ENCODE data around the gene CIZ1.

Gene CIZ1

GRCh38 chr9:128218172-128218517, 26.8 kb upstream of the CIZ1 start:
- H3K4me3 ChIP-seq (ENCODE audit: control insufficient read depth, low read depth, low read length) = no peak overlapping the region
- no peak for DNase-seq (ENCODE audit: low read depth)
- no peak for TF ChIP-seq CTCF (conservative IDR thresholded peaks at IDR 0.05; ENCODE audit: control insufficient read depth, insufficient read depth, low read depth, low read length)

- DNase-seq (ENCODE audit: low read depth) = no peak
- TF ChIP-seq CTCF (conservative IDR thresholded peaks at IDR 0.05; ENCODE audit: control insufficient read depth, insufficient read depth, low read depth, low read length) = no peak
- no peak overlapping the region for H3K4me3 ChIP-seq (ENCODE audit: control insufficient read depth, low read depth, low read length)
Observed at GRCh38 chr9:128216781-128217553, 25.6 kb upstream of the CIZ1 start.

GRCh38 chr9:128215491-128216409, 24.4 kb upstream of the CIZ1 start:
- TF ChIP-seq CTCF (conservative IDR thresholded peaks at IDR 0.05; ENCODE audit: control insufficient read depth, insufficient read depth, low read depth, low read length) = no peak
- no peak overlapping the region for H3K4me3 ChIP-seq (ENCODE audit: control insufficient read depth, low read depth, low read length)
- peak; percentile 83 for DNase-seq (ENCODE audit: low read depth)

- H3K4me3 ChIP-seq (ENCODE audit: control insufficient read depth, low read depth, low read length) = no peak overlapping the region
- DNase-seq (ENCODE audit: low read depth) = peak; percentile 32
- TF ChIP-seq CTCF (conservative IDR thresholded peaks at IDR 0.05; ENCODE audit: control insufficient read depth, insufficient read depth, low read depth, low read length) = no peak
Observed at GRCh38 chr9:128214571-128215490, 23.5 kb upstream of the CIZ1 start.

GRCh38 chr9:128213746-128214497, 22.6 kb upstream of the CIZ1 start:
- no peak overlapping the region for H3K4me3 ChIP-seq (ENCODE audit: control insufficient read depth, low read depth, low read length)
- TF ChIP-seq CTCF (conservative IDR thresholded peaks at IDR 0.05; ENCODE audit: control insufficient read depth, insufficient read depth, low read depth, low read length) = no peak
- no peak for DNase-seq (ENCODE audit: low read depth)

GRCh38 chr9:128211981-128212281, 20.6 kb upstream of the CIZ1 start:
- H3K4me3 ChIP-seq (ENCODE audit: control insufficient read depth, low read depth, low read length) = no peak overlapping the region
- TF ChIP-seq CTCF (conservative IDR thresholded peaks at IDR 0.05; ENCODE audit: control insufficient read depth, insufficient read depth, low read depth, low read length) = no peak
- DNase-seq (ENCODE audit: low read depth) = no peak
